Stromal cell of bone marrow (primary cell): Measurements from ENCODE around the gene RIOK1.
A peak's percentile ranks its signal among the peaks of the same experiment; 100 is the strongest.
"Not testable (repeated sequence)": the region's sequence is repeated elsewhere in the genome, so short reads cannot be mapped to it uniquely, and the experiment has no call there.

Source experiments
- DNase-seq: peaks from one replicate; pipeline ENCODE4 v3.0.0-alpha.2; 2012; ENCODE audit warnings: low read depth

RIOK1 gene

DNA sequence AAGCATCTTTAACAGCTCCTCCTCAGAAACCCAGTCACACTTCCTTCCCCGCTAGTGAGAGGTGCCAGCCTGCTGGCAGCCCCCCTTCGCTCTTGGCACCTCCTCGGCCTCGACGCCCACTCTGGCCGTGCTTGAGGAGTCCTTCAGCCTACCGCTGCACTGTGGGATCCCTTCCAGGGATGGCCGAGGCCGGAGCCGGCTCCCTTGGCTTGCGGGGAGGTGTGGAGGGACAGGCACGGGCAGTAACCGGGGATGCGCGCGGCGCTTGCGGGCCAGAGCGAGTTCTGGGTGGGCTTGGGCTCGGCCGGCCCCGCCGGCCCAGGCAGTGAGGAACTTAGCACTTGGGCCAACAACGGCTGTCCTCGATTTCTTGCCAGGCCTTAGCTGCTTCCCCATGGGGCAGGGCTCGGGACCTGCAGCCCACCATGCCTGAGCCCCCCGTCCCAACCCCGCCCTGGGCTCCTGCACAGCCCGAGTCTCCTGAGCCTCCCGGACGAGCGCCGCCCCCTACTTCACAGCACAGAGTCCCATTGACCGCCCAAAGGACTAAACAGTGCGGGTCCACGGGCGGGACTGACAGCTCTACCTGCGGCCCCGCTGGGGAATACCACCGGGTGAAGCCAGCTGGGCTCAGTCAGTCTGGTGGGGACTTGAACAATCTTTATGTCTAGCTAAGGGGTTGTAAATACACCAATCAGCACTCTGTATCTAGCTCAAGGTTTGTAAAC lies 51.6 kb downstream of the RIOK1 start:
- no peak for DNase-seq

DNA sequence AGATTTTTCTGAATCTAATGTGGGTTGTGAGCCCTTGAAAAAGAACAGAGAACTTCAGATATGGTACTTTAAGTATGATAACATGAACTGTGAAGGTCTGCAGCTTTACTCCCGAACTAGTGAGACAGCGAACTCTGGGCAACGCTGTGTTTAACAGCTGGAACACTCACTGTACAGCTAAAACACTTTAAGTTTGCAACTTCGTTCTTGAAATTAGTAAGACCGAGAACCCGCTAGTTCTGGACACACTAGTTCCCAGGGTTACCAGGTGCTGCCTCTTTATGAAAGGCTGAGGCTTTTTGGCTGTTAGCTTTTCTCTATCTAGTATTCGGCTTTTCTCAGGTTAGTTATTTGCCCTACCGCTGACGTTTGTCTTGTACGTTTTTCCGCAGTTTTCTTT lies 52.9 kb downstream of the RIOK1 start:
- DNase-seq: no peak

DNA sequence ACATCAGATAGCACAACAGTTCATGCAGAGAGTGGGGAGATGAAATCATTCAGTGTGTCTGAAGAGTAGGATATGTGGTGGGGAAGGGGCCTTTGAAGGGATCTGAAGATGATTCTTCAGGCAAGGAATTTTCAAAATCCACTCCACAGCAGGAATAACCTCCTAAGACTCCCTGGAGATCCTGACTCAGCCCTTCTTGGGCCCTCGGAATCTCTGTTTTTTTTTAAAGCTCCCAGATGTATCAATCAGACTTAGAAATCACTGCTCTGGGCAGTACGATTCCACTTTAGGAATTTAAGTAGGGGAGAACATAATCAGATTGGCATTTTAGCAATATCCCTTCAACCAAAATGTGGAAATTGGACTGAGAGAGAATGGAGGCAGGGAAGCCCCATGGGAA lies 55.5 kb downstream of the RIOK1 start:
- peak; percentile 57 for DNase-seq

DNA sequence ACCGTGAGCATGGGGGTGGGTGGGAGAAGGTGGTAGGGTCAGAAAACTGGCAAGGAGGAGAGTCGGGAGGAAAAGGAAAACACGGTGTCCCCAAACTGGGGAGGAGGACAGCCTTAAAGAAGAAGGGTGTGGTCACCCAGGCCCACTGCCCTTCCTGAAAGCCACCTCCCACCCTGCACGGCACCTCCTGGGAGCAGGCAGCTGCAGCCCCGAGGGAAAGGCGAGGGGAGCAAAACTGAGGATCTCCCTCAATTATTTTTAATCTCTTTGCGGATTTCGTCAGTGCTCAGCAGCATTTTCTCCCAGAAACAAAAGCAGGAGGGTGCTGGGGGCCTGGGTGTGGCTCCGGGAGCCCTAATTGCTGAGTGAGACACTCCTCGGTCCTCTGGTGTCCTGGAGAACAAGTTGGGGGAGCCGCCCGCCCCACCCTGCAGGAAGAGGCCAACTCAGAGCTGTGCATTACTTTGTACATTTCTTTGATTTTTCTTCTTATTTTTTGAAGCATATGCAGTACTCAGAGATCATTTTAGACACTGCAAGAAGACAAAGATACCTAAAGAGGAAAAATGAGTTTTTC lies 56.4 kb downstream of the RIOK1 start:
- DNase-seq: no peak

DNA sequence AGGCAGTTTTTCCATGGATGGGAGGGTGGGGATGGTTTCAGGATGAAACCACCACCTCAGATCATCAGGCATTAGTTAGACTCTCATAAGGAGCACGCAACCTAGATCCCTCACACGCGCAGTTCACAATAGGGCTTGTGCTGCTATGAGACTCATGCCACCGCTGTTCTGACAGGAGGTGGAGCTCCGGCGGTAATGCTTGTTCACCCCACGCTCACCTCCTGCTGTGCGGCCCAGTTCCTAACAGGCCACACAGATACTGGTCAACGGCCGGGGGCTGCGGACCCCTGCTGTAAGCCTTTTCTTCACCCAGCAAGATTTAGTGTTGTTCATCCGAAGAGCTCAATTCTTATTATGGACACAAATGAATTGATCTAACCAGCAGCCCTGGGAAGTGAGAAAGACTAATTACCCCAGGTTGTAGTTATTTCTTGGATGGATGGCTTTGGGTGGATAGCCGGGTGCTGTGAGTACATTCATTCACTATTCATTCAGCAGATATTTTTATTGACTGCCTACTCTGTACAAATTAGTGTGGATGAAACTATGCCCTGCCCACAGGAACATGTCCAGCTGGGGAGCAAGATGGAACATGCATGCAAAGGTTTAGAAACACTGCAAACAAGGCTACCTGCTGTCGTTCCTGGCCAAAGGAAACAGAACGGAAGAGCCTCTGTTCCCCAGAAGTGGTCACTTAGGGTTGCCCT lies 57.2 kb downstream of the RIOK1 start:
- no peak for DNase-seq

DNA sequence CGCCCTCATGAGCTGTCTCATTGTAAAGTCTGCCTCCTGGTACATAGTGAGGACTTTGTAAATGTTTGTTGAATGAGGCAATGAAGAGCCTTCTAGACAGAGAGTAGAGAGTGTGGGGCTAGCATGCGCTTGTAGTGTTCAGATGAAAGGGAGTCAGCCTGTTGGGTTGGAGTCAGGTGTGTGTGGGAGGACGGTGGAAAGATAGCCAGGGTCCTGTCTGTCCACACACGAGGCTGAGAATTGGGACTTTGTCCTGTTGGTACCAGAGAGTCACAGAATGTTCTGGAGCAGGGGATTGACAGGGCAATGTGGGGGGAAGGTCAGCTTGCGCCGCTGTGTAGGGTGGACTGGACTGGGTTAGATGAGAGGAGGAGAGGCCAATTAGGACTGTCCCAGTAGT lies 58.6 kb downstream of the RIOK1 start:
- no peak for DNase-seq

DNA sequence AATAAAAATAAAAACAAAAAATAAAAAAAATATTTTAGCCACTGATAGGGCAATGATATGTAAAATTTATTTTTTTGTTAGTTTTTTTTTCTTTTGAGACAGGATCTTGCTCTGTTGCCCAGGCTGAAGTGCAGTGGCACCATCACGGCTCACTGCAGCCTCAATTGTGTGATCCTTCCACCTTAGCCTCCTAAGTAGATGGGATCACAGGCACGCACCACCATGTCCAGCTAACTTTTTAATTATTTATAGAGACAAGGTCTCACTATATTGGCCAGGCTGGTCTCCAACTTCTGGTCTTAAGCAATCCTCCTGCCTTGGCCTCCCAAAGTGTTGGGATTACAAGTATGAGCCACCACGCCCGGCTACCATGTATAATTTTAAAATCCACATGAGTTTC lies 59.4 kb downstream of the RIOK1 start:
- no peak for DNase-seq

DNA sequence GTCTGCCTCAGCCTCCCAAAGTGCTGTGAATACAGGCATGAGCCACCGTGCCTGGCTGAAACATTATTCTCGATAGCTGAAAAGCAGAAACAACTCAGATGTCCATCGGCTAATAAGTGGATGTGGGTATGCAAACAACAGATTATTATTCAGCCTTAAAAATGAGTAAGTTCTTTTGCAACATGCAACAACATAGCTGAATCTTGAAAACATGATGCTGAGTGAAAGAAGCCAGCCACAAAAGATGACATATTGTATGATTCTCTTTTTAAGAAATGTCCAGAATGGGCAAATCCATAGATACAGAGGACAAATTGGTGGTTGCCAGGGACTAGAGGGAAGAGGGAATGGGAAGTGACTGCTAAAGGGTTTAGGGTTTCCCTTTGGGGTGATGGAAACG lies 61.7 kb downstream of the RIOK1 start:
- DNase-seq: no peak

DNA sequence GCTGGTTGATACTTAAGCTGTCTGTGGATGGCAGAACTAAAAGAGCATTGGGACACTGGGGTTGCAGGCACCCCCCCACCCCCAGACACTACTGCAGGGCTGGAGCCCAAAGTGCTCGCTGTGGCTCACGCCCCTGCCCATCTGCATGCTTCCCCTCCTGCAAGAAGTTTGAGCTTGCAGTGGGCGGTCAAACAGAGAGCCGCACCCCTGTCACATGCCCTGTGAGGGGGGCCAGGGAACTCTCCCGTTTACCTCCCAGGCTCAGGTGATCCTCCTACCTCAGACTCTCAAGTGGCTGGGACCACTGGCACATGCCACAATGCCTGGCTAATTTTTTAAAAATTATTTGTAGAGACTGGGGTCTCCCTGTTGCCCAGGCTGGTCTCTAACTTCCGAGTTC lies 63.3 kb downstream of the RIOK1 start:
- DNase-seq: no peak

DNA sequence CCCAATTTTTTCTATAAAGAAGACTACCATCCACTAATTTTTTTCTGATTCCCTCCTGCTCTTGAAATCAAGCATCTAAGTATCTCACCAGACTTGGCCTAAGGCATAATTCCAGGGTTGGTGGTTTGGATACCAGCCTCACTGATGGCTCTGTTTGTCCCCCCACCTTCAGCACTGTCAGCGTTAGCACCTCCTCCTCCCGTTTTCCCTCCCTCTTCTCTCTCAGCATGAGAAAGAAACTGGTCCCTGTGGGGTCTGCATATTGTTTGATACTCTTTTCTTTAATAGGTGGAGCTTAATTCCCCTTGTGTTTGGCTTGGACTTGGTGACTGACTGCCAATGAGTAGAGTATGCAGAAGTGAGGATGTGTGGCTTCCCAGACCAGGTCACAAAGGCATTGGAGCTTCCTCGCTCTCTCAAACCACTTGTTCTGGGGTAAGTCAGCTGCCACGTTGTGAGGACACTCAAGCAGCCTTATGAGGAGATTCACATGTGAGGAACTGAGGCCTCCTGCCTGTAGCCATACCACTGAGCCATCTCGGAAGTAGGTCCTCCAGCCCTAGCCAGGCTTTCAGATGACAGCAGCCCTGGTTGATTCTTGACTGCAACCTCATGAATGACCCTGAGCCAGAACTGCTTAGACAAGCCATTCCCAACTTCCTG lies 65.2 kb downstream of the RIOK1 start:
- DNase-seq: no peak

DNA sequence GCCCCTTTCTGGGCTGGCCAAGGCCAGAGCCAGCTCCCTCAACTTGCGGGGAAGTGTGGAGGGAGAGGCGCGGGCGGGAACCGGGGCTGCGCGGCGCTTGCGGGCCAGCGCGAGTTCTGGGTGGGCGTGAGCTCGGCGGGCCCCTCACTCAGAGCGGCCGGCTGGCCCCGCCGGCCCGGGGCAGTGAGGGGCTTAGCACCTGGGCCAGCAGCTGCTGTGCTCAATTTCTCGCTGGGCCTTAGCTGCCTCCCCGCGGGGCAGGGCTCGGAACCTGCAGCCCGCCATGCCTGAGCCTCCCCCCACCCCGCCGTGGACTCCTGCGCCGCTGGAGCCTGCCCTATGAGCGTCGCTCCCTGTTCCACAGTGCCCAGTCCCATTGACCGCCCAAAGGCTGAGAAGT lies 66.7 kb downstream of the RIOK1 start:
- DNase-seq: not testable (repeated sequence)

DNA sequence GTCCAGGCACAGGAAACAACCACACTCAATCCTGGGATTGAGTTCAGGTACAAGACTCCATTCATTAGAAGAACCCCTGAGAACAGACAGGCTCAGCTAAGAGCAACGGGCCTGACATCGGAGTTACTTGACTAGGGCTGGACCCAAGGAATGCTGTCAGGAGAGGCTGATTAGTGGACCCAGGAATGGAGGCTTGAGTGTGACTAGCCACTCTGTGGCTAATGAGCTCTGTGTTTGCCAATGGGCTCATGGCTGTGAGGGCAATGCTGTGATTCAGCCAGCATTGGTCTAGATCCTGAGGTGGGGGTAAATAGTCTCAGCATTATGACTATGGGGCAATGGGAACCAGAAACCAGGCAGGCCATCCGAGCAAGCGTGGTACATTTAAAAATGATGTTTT lies 71.8 kb downstream of the RIOK1 start:
- no peak for DNase-seq

DNA sequence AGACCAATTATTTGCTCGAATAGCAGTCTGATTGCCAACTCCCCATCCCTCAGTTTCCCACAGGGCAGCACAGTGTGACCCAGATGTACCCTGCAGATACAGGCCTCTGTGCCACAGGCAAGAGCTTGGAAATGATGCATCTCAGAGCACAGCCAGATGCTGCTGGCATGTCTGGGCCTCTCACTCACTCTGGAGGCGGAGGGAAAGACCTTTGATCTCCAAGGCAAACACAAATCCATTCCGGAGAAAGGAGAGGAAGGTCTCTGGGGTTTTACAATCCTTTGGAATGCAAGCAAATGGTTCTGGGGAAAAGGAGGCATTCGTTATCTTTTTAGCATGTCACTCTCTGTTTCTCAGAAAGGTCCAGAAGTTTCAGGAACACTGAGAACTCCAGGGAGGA lies 74.2 kb downstream of the RIOK1 start:
- no peak for DNase-seq

DNA sequence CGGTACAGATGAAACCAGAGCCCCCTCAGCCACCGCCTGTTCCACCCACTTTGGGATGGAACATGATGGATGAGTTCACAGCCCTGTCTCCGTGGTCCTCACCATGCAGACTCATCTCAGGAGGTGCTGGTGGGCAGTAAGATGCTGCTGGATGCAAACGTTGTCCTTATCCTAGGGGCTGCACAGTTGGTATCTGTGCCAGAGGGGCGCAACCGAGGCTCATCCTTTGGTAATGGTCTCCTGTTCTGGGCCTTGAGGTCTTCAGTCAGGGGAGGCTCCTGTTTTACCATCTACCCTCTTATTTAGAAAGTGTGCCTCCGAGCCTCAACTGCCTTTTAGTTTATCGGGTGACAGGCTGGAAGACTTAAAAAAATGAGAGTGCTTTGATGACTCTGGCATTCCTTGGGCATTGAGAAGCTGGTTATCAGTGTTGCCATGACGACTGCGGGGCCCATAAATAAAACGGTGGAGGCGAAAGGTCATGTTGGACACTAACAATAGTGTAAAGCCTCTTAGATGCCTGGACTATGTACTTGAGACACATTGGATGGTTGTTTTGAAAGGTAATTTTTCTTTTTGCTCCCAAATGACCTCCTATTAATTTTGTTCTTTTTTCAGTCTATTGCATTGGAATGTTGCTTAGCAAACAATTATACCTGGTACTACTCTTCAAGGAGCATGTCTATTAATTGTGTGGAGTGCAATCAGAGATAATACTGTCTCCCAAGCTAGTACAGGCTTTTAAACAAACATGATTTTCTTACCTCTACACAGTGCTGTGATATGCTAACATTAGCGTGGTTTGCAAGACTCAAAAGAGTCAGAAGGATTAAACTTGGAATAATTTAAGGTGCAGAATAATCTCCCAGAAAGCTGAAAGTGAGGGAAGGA lies 77.6 kb downstream of the RIOK1 start:
- DNase-seq: no peak
